D721Med (cell line): Measurements from ENCODE around the gene GPC6.

Experiments
- DNase-seq: peaks from one replicate; pipeline ENCODE4 v3.0.0; 2011; ENCODE audit warnings: low spot score; ENCODE audit not compliant: insufficient read length
- FAIRE-seq: peaks from 2 replicates; lab custom pipeline; 2011; peaks lifted over from hg19 to GRCh38; lab: Jason Lieb, UNC
- CTCF ChIP-seq: IDR thresholded peaks from 2 replicates; pipeline ENCODE4 v1.5.1; 2012; ENCODE audit warnings: mild to moderate bottlenecking, control low read depth; ENCODE audit not compliant: insufficient read depth; ENCODE audit errors: missing control alignments

The GPC6 gene

GRCh38 chr13:93788456-93788855, 561.8 kb downstream of the GPC6 start:
- TF ChIP-seq CTCF: no peak
- FAIRE-seq (no peak), DNase-seq (no peak)

- no peak for FAIRE-seq
- DNase-seq: no peak
- TF ChIP-seq CTCF: no peak
These were observed 562.5 kb downstream of the GPC6 start for GRCh38 chr13:93789058-93789457.

- DNase-seq (no peak), FAIRE-seq (no peak)
- TF ChIP-seq CTCF: no peak
These were observed 567.7 kb downstream of the GPC6 start for GRCh38 chr13:93794197-93794885.

GRCh38 chr13:93797463-93797862, 570.9 kb downstream of the GPC6 start:
- FAIRE-seq (no peak), DNase-seq (no peak)
- TF ChIP-seq CTCF: no peak

GRCh38 chr13:93800342-93800741, 573.7 kb downstream of the GPC6 start:
- FAIRE-seq: no peak
- TF ChIP-seq CTCF: no peak
- no peak for DNase-seq

- no peak for TF ChIP-seq CTCF
- DNase-seq (no peak), FAIRE-seq (peak; percentile 96)
These were observed 579.1 kb downstream of the GPC6 start for GRCh38 chr13:93805736-93806135.

- FAIRE-seq (no peak), DNase-seq (no peak)
- TF ChIP-seq CTCF: no peak
These were observed 580.3 kb downstream of the GPC6 start for GRCh38 chr13:93806861-93807260.
